DMS53 treated with DMSO at 0.1 percent for 48 hours (cell line): Measurements from ENCODE around the gene PAPOLA.
A peak's percentile ranks its signal among the peaks of the same experiment; 100 is the strongest.

Experiments
- DNase-seq: peaks from one replicate; lab custom pipeline; 2025; ENCODE audit not compliant: unreplicated experiment; lab: John Stamatoyannopoulos, UW

PAPOLA gene

GRCh38 chr14:96564389-96564788 is 62.2 kb downstream of the PAPOLA start:
- DNase-seq: no peak

DNA sequence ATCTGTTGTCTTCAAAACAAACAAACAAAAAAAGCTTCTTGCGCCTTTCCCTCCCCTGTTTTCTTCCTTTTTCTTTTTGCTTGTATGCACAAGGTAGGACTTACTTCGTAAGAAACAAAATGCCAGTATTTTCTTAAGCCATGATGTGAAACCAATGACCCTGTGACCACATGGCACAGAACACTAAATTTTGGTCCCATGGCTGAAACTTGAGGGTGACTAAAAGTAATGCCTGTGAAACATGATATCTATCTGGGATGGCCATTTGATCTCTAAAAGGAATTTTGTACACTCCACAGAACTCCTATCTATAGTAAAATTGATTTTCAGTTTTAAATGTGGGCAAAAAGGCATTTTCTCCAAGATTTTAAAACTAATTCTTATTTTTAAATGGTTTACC is 63.6 kb downstream of the PAPOLA start:
- no peak for DNase-seq

DNA sequence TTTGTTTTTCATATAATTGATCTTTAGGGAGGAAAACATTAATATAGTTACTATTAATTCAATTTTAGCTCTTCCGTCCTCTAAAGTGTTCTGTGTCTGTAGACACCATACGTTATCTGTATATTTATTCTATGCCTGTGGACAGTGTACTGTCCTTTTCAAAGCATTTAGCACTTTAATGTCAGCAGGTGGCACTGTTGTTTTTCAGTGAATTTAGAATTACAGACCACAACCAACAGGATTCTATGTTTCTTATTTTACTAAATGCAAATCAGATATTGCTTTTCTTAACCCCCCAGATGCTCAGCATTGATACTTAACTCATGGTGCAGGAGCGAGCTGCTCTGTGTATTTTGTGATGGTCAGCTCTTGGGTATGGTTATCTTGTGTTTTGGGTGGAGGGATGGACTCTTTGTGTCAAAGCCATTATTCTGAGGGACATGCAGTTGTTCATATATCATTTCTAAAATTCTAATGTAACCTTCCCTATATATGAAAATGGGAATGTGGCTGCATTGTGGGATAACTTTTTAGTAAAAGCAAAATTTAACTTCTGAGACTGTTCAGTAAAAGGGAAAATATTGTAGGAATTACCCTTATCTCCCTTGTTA is 65.2 kb downstream of the PAPOLA start:
- DNase-seq: peak; percentile 2

- DNase-seq: no peak
Observed at GRCh38 chr14:96568621-96569020, 66.4 kb downstream of the PAPOLA start.

DNA sequence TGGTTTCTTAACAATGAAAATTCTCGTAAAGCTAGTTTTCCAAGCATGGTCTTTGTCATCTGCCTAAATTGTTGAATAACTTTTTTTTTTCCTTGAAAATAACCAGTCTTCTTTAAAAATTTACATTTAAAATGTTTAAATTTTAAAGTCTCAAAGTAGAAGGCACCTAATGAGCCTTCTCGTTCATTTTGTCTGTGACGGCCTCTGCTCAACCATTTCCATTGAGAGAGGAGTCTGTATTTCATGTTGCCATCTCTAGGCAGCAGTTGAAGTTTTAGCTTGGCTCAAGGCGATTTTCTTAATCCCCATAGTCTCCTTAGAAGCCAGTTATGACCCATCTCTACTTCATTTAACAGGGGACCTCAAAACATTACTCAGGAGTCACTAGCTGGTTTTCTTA is 69.1 kb downstream of the PAPOLA start:
- DNase-seq: no peak

- DNase-seq: no peak
Observed at GRCh38 chr14:96573473-96574100, 71.4 kb downstream of the PAPOLA start.

DNA sequence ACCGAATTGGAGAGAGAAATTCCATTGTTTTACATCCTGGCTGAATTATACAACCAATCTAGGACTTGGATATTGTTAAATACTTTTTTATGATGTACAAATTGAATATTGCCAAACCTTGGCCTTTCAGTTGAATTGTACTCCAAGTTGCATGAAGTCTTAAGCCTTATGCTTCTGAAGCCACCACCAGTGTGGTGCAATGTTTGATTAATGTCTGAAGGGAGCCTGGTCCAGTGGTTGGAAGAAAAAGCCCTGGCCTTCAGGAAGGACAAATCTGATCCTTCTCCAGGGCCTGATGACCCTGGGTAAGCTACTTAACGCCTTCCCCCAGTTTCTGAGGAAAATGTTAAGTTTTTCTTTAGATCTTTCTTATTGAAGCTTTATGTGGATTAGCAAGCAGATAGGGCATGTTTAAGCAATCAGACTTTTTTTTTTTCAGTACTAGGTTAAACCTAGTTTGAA is 72.0 kb downstream of the PAPOLA start:
- DNase-seq: no peak

DNA sequence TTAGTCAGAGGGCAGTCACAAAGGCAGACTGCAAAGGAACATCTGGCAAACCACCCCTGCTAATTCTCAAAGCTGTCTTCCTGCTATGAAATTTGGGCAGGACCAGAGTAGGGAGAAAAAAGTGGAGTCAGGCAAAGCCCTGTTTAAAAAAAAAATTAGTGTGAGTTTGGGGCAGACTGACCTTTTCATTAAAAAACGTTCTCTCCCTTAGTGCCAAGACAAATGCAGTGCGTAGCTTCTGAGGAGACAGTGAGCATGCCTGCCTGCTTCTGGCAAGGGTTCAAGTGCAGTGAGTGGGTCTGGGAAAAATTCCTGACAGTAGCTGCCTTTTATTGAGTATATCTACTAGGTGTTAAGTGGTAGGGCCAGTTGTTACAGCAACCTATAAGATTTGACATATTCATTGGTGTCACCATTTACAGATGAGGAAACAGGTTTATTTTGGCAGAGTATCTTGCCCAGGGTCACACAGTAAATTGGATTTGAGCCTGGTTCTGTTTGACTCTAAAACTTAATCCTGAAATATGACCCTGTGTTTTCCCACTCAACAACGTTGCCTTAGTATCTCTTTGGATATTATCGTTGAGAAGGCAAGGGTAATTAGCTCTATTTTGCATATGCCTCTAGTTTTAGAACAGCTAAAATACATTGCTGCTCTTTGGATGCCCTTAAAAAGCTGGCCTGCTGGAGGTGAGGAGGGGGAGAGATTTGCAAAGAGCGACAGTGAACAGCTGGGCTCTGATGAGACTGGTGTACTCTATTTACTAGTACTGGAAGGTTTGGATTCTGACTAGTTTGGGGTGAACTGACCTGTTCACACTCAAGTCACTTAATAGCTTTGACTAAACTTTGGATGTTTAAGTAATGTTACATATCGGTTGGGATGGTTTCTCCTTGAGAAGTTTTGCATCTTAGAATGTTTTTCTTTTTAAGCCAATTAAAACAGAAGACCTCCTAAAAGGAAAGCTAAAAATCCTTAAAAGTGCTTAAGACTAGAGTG is 72.8 kb downstream of the PAPOLA start:
- DNase-seq: no peak

GRCh38 chr14:96576359-96576758 is 74.2 kb downstream of the PAPOLA start:
- no peak for DNase-seq

DNA sequence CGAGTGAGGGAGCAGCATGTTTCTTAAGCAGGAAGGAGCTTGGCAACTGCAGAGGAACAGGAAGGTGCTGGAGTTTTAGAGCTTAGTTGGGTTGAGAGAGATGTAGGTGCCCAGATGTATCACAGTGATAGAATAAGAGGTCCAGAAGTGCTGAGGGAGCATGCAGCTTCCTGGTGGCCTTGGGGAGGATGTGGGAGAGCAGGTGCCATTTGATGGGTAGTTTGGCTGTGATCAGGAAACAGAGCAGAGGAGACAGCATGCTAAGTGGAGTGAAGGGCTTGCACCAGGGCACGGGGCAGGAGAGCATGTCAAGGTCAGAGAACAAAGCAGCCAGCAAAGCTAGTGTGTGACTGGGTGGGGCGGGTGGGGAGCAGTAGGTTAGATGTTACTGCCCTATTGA is 74.8 kb downstream of the PAPOLA start:
- DNase-seq: no peak

DNA sequence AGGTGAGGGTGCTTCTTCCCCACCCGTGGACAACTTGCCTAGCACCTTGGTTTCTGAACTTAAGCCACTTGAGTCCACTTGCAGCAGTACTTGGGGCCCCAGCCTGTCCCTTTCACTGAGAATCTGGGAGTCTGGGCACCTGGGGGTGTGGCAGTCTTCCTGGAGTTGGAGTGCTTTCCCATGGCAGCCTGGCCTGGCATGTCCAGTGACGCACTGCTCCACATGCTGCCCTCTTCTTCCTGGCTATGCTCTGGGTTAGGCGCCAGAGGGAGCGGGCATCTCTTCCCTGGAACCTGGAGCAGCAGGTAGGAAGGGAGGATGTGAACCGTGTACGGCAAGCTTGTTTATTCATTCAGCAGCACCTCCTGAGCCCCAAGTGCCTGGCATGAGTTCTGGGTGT is 76.4 kb downstream of the PAPOLA start:
- no peak for DNase-seq

DNA sequence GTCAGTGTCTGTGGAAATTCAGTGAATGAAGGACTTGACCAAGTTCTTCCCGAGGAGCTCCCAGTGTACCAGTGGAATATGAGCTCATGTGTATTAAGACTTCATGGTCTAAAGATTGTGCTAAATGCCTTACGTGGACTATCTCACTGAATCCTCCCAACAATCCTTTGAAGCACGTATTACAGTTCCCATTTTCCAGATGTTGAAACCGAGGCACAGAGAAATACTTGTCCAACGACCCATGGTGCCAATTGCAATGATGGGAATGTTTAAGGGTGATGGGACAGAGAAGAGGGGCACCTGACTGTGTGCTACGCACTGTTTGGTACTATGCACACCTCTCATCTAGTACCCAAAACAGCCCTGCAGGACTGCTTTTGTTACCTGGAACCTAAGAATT is 77.2 kb downstream of the PAPOLA start:
- DNase-seq: no peak

GRCh38 chr14:96579855-96580254 is 77.7 kb downstream of the PAPOLA start:
- no peak for DNase-seq

- DNase-seq: no peak
Observed at GRCh38 chr14:96580566-96580965, 78.4 kb downstream of the PAPOLA start.

- DNase-seq: no peak
Observed at GRCh38 chr14:96581026-96581425, 78.8 kb downstream of the PAPOLA start.

- no peak for DNase-seq
Observed at GRCh38 chr14:96581902-96582301, 79.7 kb downstream of the PAPOLA start.

GRCh38 chr14:96582411-96582961 is 80.3 kb downstream of the PAPOLA start:
- DNase-seq: no peak

GRCh38 chr14:96582995-96583394 is 80.8 kb downstream of the PAPOLA start:
- DNase-seq: no peak

DNA sequence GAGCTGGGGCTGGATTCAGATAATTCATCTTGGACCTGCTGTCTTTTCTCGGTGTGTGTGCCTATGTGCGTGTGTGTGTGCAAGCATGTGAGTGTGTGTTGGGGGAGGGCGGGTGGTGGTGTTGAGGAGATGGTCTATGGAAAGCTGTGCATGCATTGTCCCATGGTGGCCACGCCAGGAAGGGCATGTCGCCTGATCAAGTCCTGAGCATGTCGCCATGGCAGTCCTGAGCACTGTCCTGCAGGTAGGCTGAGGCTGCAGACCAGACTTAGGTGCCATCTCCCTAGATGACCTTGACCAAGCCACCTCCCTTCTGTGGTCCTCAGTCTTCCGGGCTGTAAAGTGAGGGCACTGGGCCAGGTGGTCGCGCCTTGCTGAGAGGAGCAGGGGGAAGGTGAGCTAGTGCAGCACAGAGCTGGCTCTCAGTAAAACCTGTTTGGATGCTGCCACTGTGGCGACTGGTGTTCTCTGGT is 81.4 kb downstream of the PAPOLA start:
- DNase-seq: no peak

DNA sequence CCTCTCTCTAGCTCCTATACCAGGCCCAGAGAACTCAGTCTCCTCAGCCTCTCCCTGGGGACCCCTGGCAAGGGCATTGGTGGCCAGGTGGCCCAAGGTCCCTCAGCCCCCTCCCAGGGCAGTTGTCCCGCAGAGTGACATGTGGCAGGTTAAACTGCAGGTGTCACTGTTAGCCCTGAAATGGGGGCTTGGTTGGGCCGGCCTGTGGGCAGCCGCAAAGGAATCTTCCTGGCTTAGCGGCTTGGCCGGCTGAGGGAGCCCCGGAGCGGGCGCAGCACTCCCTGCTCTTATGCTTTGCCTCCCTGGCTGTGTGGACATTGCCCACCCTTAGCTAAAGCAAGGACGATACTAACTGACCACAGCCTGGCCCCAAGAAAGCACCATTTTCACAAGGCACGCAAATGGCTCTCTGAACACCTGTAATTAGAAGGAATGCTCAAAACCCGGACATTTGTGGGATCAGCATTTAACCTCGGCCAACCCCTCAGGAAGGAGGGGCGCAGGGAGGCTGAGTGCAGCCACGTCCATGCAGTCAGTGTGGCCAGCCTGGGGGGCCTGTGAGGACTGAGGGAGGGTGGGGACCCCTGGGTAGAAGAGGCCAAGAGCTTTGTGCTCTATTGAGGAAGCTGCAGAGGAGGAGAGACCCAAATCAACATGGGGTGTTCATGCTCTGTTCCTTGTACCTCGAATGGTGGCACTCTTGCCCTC is 82.2 kb downstream of the PAPOLA start:
- DNase-seq: peak; percentile 46
